GM12878 (cell line): ENCODE results near the gene PITPNC1. TPM values are rescaled to one million over a fixed set of nuclear protein-coding genes. Genes with fewer than 3 reads are reported as not detected.

Experiments
- ATAC-seq: fragments of 200-7000 bp; cut with Tn5 transposase; 3 replicates; pipeline ENCODE4 v1.9.1; 2020; ENCODE audit warnings: mild to moderate bottlenecking, moderate library complexity
- BruUV-seq: library from RNA; stranded (reverse); fragments of 400-500 nt; replicated peaks from 2 replicates; lab custom pipeline; 2021; lab: Mats Ljungman, UMichigan
- CTCF ChIA-PET: fragments of 300-600 bp; sonication (Branson Sonifier 250); formaldehyde crosslinking; extraction: SDS; loops from one replicate; lab custom pipeline; 2021; ENCODE audit warnings: inconsistent platforms; lab: Yijun Ruan, JAX
- POLR2A ChIA-PET: fragments of 350-600 bp; formaldehyde crosslinking; extraction: SDS; loops from one replicate; lab custom pipeline; 2021; ENCODE audit warnings: inconsistent platforms; lab: Charles Lee
- RAD21 ChIA-PET: fragments of 300-600 bp; sonication (Branson Sonifier 250); formaldehyde crosslinking; loops from one replicate; lab custom pipeline; 2023; ENCODE audit warnings: antibody characterized with exemption; ENCODE audit not compliant: unreplicated experiment; lab: Charles Lee
- SMC1A ChIA-PET: fragments of 300-600 bp; sonication (Branson Sonifier 250); formaldehyde crosslinking; loops from one replicate; lab custom pipeline; 2023; ENCODE audit not compliant: unreplicated experiment, uncharacterized antibody; lab: Charles Lee
- DNase-seq: peaks from one replicate; pipeline ENCODE4 v3.0.0-alpha.2; 2011; ENCODE audit warnings: low read depth, low spot score
- FAIRE-seq: peaks from 3 replicates; lab custom pipeline; 2011; peaks lifted over from hg19 to GRCh38; lab: Jason Lieb, UNC
- H2AFZ ChIP-seq: 2 replicates; pipeline ENCODE4 v1.6.0; 2011; ENCODE audit warnings: low read depth, low read length, control low read depth; ENCODE audit not compliant: control insufficient read depth
- H3K27ac ChIP-seq: 2 replicates; pipeline ENCODE4 v1.5.1; 2011; ENCODE audit warnings: control low read depth; ENCODE audit not compliant: control insufficient read depth, insufficient read depth
- H3K27me3 ChIP-seq, 2 experiments: replicated peaks in 1 of 2; 2 replicates each; pipeline versions ENCODE4 v1.6.0 to v1.6.1; 2011; ENCODE audit warnings: low read length in 1 of 2; ENCODE audit not compliant: control insufficient read depth in 2 of 2, insufficient read depth in 2 of 2
- H3K36me3 ChIP-seq, 2 experiments: 2 replicates each; pipeline ENCODE4 v1.5.1; 2011; ENCODE audit warnings: low read length in 1 of 2; ENCODE audit not compliant: control insufficient read depth in 2 of 2, insufficient read depth in 2 of 2
- H3K4me1 ChIP-seq: 2 replicates; pipeline ENCODE4 v1.6.1; 2011; ENCODE audit warnings: mild to moderate bottlenecking, low read length, moderate library complexity, mixed read lengths; ENCODE audit not compliant: control insufficient read depth, insufficient read depth
- H3K4me2 ChIP-seq: 2 replicates; pipeline ENCODE4 v1.6.0; 2011; ENCODE audit warnings: control low read depth; ENCODE audit not compliant: control insufficient read depth, insufficient read depth
- H3K4me3 ChIP-seq: fragments of 200-600 bp; sonication (generic); 2 replicates; pipeline ENCODE4 v1.5.1; 2016
- H3K79me2 ChIP-seq: 2 replicates; pipeline ENCODE4 v1.6.0; 2011; ENCODE audit warnings: low read length; ENCODE audit not compliant: control insufficient read depth, insufficient read depth
- H3K9ac ChIP-seq: 2 replicates; pipeline ENCODE4 v1.8.0; 2011; ENCODE audit warnings: low read length, control low read depth, mixed read lengths; ENCODE audit not compliant: control insufficient read depth, insufficient read depth
- H3K9me3 ChIP-seq: replicated peaks from 3 replicates; pipeline ENCODE4 v1.5.1; 2011; ENCODE audit warnings: mild to moderate bottlenecking, low read length; ENCODE audit not compliant: control insufficient read depth, insufficient read depth
- H4K20me1 ChIP-seq: 2 replicates; pipeline ENCODE4 v1.6.0; 2011; ENCODE audit not compliant: control insufficient read depth, insufficient read depth
- IKZF1 ChIP-seq: fragments of 450-650 bp; conservative IDR thresholded peaks from 2 replicates; pipeline ENCODE4 v1.6.1; 2017; ENCODE audit warnings: antibody characterized with exemption, mild to moderate bottlenecking
- JUND ChIP-seq: IDR thresholded peaks from 2 replicates; pipeline ENCODE4 v1.6.1; 2012; ENCODE audit warnings: low read depth, mild to moderate bottlenecking, low read length, improper control_type of control experiment, moderate library complexity
- MTA3 ChIP-seq: IDR thresholded peaks from 2 replicates; pipeline ENCODE4 v1.6.1; 2012; ENCODE audit warnings: low read length, inconsistent platforms, borderline replicate concordance
- NFYB ChIP-seq: IDR thresholded peaks from 2 replicates; pipeline ENCODE4 v1.6.1; 2011; ENCODE audit warnings: low read depth, mild to moderate bottlenecking, low read length, improper control_type of control experiment, moderate library complexity; ENCODE audit not compliant: insufficient read depth
- SIN3A ChIP-seq: IDR thresholded peaks from 2 replicates; pipeline ENCODE4 v1.6.1; 2012; ENCODE audit warnings: low read depth, low read length, improper control_type of control experiment
- TAF1 ChIP-seq: IDR thresholded peaks from 2 replicates; pipeline ENCODE4 v1.6.1; 2011; ENCODE audit warnings: mild to moderate bottlenecking, low read depth, low read length, borderline replicate concordance
- TCF12 ChIP-seq: IDR thresholded peaks from 2 replicates; pipeline ENCODE4 v1.6.1; 2011; ENCODE audit warnings: low read depth, mild to moderate bottlenecking, low read length
- ZBTB40 ChIP-seq: fragments of 450-650 bp; IDR thresholded peaks from 2 replicates; pipeline ENCODE4 v1.6.1; 2016; ENCODE audit warnings: mild to moderate bottlenecking, moderate library complexity, borderline replicate concordance
- ZNF384 ChIP-seq: IDR thresholded peaks from 2 replicates; pipeline ENCODE4 v1.6.1; 2012; ENCODE audit warnings: low read depth, mild to moderate bottlenecking, low read length, improper control_type of control experiment, borderline replicate concordance
- WGBS: methylation state at CpG from one replicate; pipeline ENCODE4 v1.1.6; 2016; ENCODE audit warnings: low lambda C conversion rate; ENCODE audit not compliant: insufficient replicate concordance, insufficient coverage; ENCODE audit errors: missing lambda C conversion rate; 5-methylcytosine and 5-hydroxymethylcytosine counted together
- in situ Hi-C: fragments of 300-500 bp; cut with MboI; formaldehyde crosslinking; loops from 9 replicates; pipeline ENCODE4 v1.14.3; 2018; ENCODE audit warnings: mixed read lengths
- intact Hi-C: fragments of 100-400 bp; cut with micrococcal nuclease; formaldehyde crosslinking; loops from one replicate; pipeline ENCODE4 v1.14.2; 2022; ENCODE audit not compliant: unreplicated experiment
- polyA plus RNA-seq, 11 experiments: library from polyadenylated mRNA; depleted of rRNA in 4 of 11; unstranded in 6 of 11; stranded (reverse) in 5 of 11; fragments of >200 nt; fragmentation: Nextera tagmentation in 4 of 11; fragmentation: Illumina TruSeq in 1 of 11; extraction: Ambion mirVana in 4 of 11; extraction: Trizol in 1 of 11; gene quantifications; 1 replicate in 1 of 11; 2 replicates in 10 of 11; pipeline versions ENCODE4 v1.2.1 to v1.2.3, GENCODE V29; 2011 to 2016; ENCODE audit warnings: inconsistent platforms in 2 of 11, missing spikeins in 2 of 11, low read depth in 1 of 11
- total RNA-seq, 4 experiments: library from RNA; depleted of rRNA in 3 of 4; stranded (reverse); fragments of >200 nt in 3 of 4; fragmentation: Illumina TruSeq in 1 of 4; extraction: Trizol in 1 of 4; gene quantifications; 2 replicates each; pipeline versions ENCODE4 v1.2.1 to v1.2.3, GENCODE V29; 2013 to 2021
- TF ChIP-seq, protein P1 (sequence below), 3 experiments: IDR thresholded peaks in 2 of 3; conservative IDR thresholded peaks in 1 of 3; 2 replicates each; pipeline ENCODE4 v1.5.1; 2011; ENCODE audit warnings: low read depth in 3 of 3, low read length in 3 of 3, mild to moderate bottlenecking in 3 of 3, control low read depth in 2 of 3, moderate library complexity in 2 of 3, inconsistent platforms in 1 of 3, mixed read lengths in 1 of 3; ENCODE audit not compliant: control insufficient read depth in 2 of 3, insufficient read depth in 1 of 3; ENCODE audit errors: extremely low read depth in 1 of 3
- TF ChIP-seq, protein P2 (sequence below): IDR thresholded peaks from 2 replicates; pipeline ENCODE4 v1.6.1; 2011; ENCODE audit warnings: borderline replicate concordance, low read depth, mild to moderate bottlenecking, moderate library complexity, low read length; ENCODE audit not compliant: insufficient read depth, poor library complexity, severe bottlenecking

PITPNC1 gene
- total and polyA plus RNA-seq, 10 of the 15 experiments (the other 5 are each of a cell fraction or from before 2014, with no cell fraction given), result 12.2 to 62.4 (median 47.3) TPM

GRCh38 chr17:67442787-67443624 lies 65.9 kb downstream of the PITPNC1 start (continued):
- no peak for TF ChIP-seq IKZF1

DNA sequence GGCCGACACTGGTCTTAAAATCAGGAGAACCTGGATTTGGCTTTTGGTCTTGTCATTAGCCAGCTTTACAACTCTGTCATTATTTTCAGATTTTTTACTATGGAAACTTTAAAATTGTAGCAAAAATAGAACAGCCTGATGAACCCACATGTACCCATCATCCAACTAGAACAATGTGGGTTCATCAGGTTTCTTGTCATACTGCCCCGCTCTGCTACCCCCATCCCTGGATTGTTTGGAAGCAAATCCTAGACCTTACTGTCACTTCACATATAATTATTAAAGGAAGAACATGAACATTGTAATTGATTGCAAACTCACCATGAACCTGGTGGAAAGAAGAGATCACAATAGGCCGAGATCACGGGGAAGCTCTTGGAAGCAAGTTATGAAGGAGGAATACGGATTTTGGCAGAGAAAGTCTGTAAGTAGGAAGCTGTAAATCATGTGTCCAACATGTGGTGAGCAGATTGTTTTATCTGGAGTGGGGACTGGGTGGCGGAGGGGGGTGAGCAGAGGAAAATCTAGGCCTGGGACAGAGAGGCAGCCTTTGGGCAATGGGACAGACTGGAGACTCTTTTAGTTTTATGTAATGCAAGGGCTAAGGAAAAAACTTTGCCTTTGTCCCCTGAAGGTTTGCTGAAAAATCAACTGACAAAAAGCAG lies 67.0 kb downstream of the PITPNC1 start:
- Histone ChIP-seq H3K9ac (no peak overlapping the region), H3K79me2 (peaks cover 12% of the 10 kb centered on the region), H2AFZ (no peak overlapping the region), H4K20me1 (no peaks in the 10 kb centered on the region), H3K4me3 (no peak overlapping the region), H3K27me3 (no peaks in the 10 kb centered on the region), H3K4me2 (no peak overlapping the region), H3K36me3 (peaks cover 0 to under 1% of the 10 kb centered on the region in 2 experiments; a peak in 2 of 4 replicates), H3K9me3 (no peaks in the 10 kb centered on the region; the same call in 2 of the 3 replicates), H3K4me1 (peaks cover 9% of the 10 kb centered on the region), H3K27ac (no peak overlapping the region)
- POLR2A ChIA-PET, result no interaction called here
- RAD21 ChIA-PET, result no interaction called here
- CTCF ChIA-PET, result no interaction called here
- ATAC-seq (no peak), DNase-seq (no peak), FAIRE-seq (no peak)
- intact Hi-C loops (no loop called here), in situ Hi-C loops (loop anchor here (25.0 kb wide), 1 partner anchor 732 kb away; no protein-coding TSS in a partner anchor)
- BruUV-seq, result no TSS peak
- WGBS, result 76% methylated on average over 6 of the region's 6 CpGs
- SMC1A ChIA-PET, result interaction anchor here (0.6 to 1.1 kb wide), 2 partner anchors 11 to 37 kb away, joined by 3 read pairs; no protein-coding TSS in a partner anchor
- TF ChIP-seq MTA3 (no peak), NFYB (no peak), TCF12 (no peak), TAF1 (no peak), ZBTB40 (no peak), ZNF384 (no peak), SIN3A (no peak), JUND (no peak)
- TF ChIP-seq, protein P1, sequence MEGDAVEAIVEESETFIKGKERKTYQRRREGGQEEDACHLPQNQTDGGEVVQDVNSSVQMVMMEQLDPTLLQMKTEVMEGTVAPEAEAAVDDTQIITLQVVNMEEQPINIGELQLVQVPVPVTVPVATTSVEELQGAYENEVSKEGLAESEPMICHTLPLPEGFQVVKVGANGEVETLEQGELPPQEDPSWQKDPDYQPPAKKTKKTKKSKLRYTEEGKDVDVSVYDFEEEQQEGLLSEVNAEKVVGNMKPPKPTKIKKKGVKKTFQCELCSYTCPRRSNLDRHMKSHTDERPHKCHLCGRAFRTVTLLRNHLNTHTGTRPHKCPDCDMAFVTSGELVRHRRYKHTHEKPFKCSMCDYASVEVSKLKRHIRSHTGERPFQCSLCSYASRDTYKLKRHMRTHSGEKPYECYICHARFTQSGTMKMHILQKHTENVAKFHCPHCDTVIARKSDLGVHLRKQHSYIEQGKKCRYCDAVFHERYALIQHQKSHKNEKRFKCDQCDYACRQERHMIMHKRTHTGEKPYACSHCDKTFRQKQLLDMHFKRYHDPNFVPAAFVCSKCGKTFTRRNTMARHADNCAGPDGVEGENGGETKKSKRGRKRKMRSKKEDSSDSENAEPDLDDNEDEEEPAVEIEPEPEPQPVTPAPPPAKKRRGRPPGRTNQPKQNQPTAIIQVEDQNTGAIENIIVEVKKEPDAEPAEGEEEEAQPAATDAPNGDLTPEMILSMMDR (IDR thresholded peaks at IDR 0.05 in 2 of 3, conservative IDR thresholded peaks at IDR 0.05 in 1 of 3; ENCODE audit: control insufficient read depth in 2 of 3, extremely low read depth in 1 of 3, insufficient read depth in 1 of 3, low read depth in 3 of 3, low read length in 3 of 3), result no peak
- TF ChIP-seq, protein P2, sequence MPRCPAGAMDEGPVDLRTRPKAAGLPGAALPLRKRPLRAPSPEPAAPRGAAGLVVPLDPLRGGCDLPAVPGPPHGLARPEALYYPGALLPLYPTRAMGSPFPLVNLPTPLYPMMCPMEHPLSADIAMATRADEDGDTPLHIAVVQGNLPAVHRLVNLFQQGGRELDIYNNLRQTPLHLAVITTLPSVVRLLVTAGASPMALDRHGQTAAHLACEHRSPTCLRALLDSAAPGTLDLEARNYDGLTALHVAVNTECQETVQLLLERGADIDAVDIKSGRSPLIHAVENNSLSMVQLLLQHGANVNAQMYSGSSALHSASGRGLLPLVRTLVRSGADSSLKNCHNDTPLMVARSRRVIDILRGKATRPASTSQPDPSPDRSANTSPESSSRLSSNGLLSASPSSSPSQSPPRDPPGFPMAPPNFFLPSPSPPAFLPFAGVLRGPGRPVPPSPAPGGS, result no peak
